Parathyroid adenoma (tissue), 2 donors: ENCODE data around the gene POLR1A.

ENCODE experiments used
- H2AFZ ChIP-seq: fragments of 300-600 bp; sonication (generic); one replicate; pipeline ENCODE4 v1.7.0; 2017; ENCODE audit warnings: antibody characterized with exemption, mild to moderate bottlenecking
- H3K27ac ChIP-seq: fragments of 300-600 bp; sonication (generic); one replicate; pipeline ENCODE4 v1.7.0; 2017
- H3K27me3 ChIP-seq: fragments of 300-600 bp; sonication (generic); one replicate; pipeline ENCODE4 v1.7.0; 2017; ENCODE audit warnings: low read length; ENCODE audit not compliant: control insufficient read depth, insufficient read depth
- H3K36me3 ChIP-seq: fragments of 300-600 bp; sonication (generic); one replicate; pipeline ENCODE4 v1.7.0; 2017; ENCODE audit warnings: low read length; ENCODE audit not compliant: control insufficient read depth, insufficient read depth
- H3K4me1 ChIP-seq: fragments of 300-600 bp; sonication (generic); one replicate; pipeline ENCODE4 v1.7.0; 2017; ENCODE audit warnings: control low read depth
- H3K4me2 ChIP-seq: fragments of 300-600 bp; sonication (generic); one replicate; pipeline ENCODE4 v1.7.0; 2017; ENCODE audit warnings: low read length
- H3K4me3 ChIP-seq: fragments of 300-600 bp; sonication (generic); one replicate; pipeline ENCODE4 v1.7.0; 2017; ENCODE audit warnings: low read depth, low read length
- H3K79me2 ChIP-seq: fragments of 300-600 bp; sonication (generic); one replicate; pipeline ENCODE4 v1.7.0; 2017; ENCODE audit warnings: control low read depth
- H3K9ac ChIP-seq: fragments of 300-600 bp; sonication (generic); one replicate; pipeline ENCODE4 v1.7.0; 2017; ENCODE audit warnings: mild to moderate bottlenecking
- H3K9me3 ChIP-seq: fragments of 300-600 bp; sonication (generic); one replicate; pipeline ENCODE4 v1.7.0; 2017; ENCODE audit warnings: low read length; ENCODE audit not compliant: control insufficient read depth
- TF ChIP-seq, protein P1 (sequence below): fragments of 300-600 bp; sonication (generic); IDR thresholded peaks from one replicate; pipeline ENCODE4 v1.7.0; 2017; ENCODE audit warnings: antibody characterized with exemption, mild to moderate bottlenecking
- donor health status: primary hyperparathyroidism.

POLR1A gene

DNA sequence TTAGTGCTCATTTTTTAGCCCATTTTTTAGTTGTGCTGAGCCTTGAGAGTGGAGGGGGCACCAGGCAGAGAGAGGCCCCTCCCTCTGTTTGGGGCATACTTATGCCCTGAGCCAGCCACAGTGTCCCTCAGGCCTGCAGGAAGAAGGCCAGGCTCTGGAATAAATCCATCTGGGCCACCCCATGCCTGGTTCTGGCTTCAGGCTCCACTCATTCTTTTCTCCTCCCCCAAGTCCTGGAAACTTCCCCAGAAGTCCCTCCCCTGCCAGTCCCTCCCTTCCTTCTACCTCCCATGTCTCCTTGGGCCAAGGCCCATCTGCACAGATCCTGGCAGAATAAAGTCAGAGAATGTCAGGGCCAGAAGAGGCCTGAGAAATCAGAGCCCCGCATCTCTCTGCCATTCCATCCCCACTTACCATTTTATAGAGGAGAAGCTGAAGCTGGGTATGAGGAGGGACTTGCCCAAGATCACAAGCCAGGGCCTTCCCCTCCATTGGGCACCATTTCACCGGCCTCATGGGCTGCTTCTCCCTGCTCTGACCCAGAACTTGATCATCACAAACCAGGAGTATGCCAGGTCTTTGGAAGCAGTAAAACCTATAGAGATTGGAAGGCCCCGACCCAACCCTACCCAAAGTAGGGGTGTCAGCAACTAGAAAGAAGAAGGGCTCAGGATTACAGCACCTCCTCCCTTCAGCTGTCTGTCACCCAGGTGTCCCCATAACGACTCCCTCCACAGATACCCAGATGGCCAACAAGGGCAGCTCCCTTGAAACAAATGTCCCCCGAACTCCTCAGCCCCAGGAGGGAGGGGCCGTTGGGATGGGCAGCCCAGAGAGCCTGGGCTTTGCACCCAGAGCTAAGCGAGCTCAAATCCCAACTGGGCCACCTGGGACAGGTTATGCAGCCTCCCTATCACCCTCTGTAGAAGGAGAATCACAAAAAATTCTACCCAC lies 108.4 kb downstream of the POLR1A start:
- no peak overlapping the region for H3K4me2 ChIP-seq
- no peak overlapping the region for H3K27ac ChIP-seq
- H3K27me3 ChIP-seq: no peaks in the 10 kb centered on the region
- TF ChIP-seq, protein P1, sequence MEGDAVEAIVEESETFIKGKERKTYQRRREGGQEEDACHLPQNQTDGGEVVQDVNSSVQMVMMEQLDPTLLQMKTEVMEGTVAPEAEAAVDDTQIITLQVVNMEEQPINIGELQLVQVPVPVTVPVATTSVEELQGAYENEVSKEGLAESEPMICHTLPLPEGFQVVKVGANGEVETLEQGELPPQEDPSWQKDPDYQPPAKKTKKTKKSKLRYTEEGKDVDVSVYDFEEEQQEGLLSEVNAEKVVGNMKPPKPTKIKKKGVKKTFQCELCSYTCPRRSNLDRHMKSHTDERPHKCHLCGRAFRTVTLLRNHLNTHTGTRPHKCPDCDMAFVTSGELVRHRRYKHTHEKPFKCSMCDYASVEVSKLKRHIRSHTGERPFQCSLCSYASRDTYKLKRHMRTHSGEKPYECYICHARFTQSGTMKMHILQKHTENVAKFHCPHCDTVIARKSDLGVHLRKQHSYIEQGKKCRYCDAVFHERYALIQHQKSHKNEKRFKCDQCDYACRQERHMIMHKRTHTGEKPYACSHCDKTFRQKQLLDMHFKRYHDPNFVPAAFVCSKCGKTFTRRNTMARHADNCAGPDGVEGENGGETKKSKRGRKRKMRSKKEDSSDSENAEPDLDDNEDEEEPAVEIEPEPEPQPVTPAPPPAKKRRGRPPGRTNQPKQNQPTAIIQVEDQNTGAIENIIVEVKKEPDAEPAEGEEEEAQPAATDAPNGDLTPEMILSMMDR: no peak
- H3K9me3 ChIP-seq: no peaks in the 10 kb centered on the region
- H3K9ac ChIP-seq: no peak overlapping the region
- H2AFZ ChIP-seq: peak overlapping the region; percentile 38
- no peaks in the 10 kb centered on the region for H3K4me1 ChIP-seq
- H3K4me3 ChIP-seq: no peak overlapping the region
- H3K36me3 ChIP-seq: no peaks in the 10 kb centered on the region
- no peaks in the 10 kb centered on the region for H3K79me2 ChIP-seq

DNA sequence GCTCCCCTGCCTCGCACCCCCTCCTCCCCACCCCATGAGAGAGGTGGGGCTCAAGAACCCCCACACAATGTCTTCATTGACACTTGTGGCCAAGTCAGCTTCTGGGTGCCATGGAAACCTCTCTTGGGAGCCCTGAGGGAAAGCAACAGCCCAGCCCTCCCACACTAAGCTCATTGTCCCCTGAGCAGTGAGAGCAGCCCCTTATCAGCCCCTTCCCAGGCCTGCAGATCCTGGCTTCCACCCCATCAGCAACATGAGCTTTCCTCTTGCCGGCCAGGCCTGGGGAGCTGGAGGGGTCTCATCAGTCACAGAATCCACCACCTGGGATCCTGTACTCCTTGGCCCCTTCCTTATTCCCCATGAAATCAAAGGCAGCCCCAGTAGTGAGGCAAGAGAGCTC lies 109.1 kb downstream of the POLR1A start:
- Histone ChIP-seq H3K9ac (no peak overlapping the region), H3K27ac (no peak overlapping the region), H3K4me1 (no peaks in the 10 kb centered on the region), H3K79me2 (no peaks in the 10 kb centered on the region), H2AFZ (no peak overlapping the region), H3K27me3 (no peaks in the 10 kb centered on the region), H3K4me3 (no peak overlapping the region), H3K4me2 (no peak overlapping the region), H3K36me3 (no peaks in the 10 kb centered on the region), H3K9me3 (no peaks in the 10 kb centered on the region)
- TF ChIP-seq, protein P1: no peak

DNA sequence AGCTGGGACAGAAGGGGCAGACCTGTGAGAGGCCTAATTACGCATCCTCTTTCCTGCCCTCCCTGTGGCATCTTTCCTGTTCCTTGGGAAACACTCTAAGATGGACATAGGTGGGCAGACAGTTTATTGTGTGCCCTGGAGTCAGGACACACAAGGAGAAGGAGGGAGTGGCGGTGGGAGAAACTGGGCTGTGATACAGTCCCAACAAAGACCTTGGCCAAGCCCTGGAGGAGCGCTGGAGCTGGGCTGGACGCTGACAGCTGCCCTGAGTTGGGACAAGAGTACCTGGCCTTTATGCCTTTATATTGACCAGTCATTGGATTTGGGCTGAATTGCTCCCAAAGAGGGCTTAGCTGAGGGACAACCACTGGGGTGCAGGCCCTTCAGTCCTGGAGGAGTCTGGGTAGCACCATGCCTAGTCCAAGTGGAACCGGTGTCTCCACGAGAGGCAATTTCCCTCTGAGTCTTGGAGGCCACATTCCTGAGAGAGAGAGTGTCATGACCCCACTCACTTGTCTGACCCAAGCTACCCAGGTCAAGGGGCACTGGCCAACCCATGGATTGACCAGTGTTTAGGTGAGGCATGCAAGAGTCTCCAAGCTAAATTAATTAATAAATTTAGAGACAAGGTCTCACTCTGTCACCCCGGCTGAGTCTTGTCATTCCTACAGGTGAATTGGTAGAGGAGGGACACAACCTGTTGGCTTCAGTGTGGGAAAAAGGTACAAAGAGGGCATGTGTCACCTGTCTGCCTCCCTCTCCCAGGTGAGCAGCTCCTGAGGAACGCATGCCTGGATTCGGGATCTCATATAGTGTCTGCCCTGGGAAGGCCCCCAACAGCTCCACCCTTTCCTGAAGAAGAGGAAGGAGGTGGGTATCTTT lies 109.8 kb downstream of the POLR1A start:
- Histone ChIP-seq H3K79me2 (no peaks in the 10 kb centered on the region), H3K27ac (no peak overlapping the region), H3K27me3 (no peaks in the 10 kb centered on the region), H2AFZ (no peak overlapping the region), H3K9ac (no peak overlapping the region), H3K4me2 (no peak overlapping the region), H3K4me3 (no peak overlapping the region), H3K9me3 (no peaks in the 10 kb centered on the region), H3K36me3 (no peaks in the 10 kb centered on the region), H3K4me1 (no peaks in the 10 kb centered on the region)
- TF ChIP-seq, protein P1: no peak

DNA sequence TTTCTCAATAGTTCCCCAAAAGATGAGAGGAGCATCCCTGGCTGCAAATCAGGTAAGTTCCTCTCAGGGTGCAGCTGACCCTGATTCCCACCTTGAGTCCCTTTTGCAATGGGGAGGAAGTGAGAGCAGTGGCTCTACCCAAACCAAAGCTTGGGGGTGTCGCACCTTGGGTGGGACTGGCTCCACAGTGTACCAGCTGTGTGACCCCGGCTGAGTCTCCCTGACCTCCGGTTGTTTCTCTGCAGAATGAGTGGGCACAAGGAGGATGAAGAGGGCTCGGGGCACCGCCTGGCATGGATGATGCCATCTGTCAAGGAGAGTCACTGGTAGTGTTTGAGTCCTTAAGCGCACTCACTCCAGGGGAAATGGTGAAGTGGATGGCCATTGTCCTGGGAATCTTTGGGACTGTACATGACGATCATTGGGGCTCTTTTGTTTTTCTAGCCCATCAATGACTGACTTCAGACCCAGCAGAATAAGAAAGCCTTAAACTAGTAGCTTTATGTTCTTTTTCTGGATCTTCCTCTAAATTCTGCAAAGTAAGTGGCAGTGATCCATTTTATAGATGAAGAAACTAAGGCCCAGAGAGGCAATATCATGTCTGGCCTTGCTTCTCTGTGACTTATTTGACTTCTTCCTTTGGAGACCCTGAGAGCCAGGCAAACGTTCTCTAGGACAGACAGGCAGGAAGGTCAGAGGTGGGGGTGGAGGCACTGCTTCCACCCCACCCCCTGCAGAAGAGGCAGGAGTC lies 110.6 kb downstream of the POLR1A start:
- Histone ChIP-seq H3K36me3 (no peaks in the 10 kb centered on the region), H3K9ac (no peak overlapping the region), H3K9me3 (no peaks in the 10 kb centered on the region), H3K4me3 (no peak overlapping the region), H3K79me2 (no peaks in the 10 kb centered on the region), H3K4me2 (no peak overlapping the region), H3K27ac (no peak overlapping the region), H3K4me1 (no peaks in the 10 kb centered on the region), H3K27me3 (no peaks in the 10 kb centered on the region), H2AFZ (no peak overlapping the region)
- TF ChIP-seq, protein P1: no peak
